Progenitor cell of endocrine pancreas (in vitro differentiated cells): ENCODE data around the gene SSH2. TPM values are rescaled to one million over a fixed set of nuclear protein-coding genes. Genes with fewer than 3 reads are reported as not detected.
A peak's percentile ranks its signal among the peaks of the same experiment; 100 is the strongest.

Experiments
- DNase-seq: peaks from one replicate; pipeline ENCODE4 v3.0.0; 2021; ENCODE audit warnings: low spot score; ENCODE audit not compliant: unreplicated experiment
- H3K27ac Mint-ChIP-seq: 2 replicates; pipeline ENCODE4 v1.8.0; 2021; ENCODE audit warnings: mild to moderate bottlenecking, moderate library complexity, mixed read lengths
- H3K27me3 Mint-ChIP-seq: 2 replicates; pipeline ENCODE4 v1.8.0; 2021; ENCODE audit warnings: mixed read lengths
- H3K36me3 Mint-ChIP-seq: 2 replicates; pipeline ENCODE4 v1.8.0; 2022; ENCODE audit warnings: mixed read lengths; ENCODE audit not compliant: insufficient read depth
- H3K4me1 Mint-ChIP-seq: 2 replicates; pipeline ENCODE4 v1.8.0; 2021; ENCODE audit warnings: low read depth, mixed read lengths
- H3K4me3 Mint-ChIP-seq: 2 replicates; pipeline ENCODE4 v1.8.0; 2021; ENCODE audit warnings: low read depth, mild to moderate bottlenecking, moderate library complexity, mixed read lengths
- H3K9me3 Mint-ChIP-seq: 2 replicates; pipeline ENCODE4 v1.8.0; 2021; ENCODE audit warnings: low read depth, mixed read lengths
- total RNA-seq: library from RNA; stranded (reverse); gene quantifications from 2 replicates; pipeline ENCODE4 v1.2.1, GENCODE V29; 2021
- TF ChIP-seq, protein P1 (sequence below): fragments of 200-600 bp; sonication (generic); IDR thresholded peaks from one replicate; pipeline ENCODE4 v1.5.0; 2021; ENCODE audit warnings: antibody characterized with exemption, mild to moderate bottlenecking; ENCODE audit not compliant: unreplicated experiment

The SSH2 gene
- total RNA-seq, 1 donor from 2014 or later: 20.7 TPM

DNA sequence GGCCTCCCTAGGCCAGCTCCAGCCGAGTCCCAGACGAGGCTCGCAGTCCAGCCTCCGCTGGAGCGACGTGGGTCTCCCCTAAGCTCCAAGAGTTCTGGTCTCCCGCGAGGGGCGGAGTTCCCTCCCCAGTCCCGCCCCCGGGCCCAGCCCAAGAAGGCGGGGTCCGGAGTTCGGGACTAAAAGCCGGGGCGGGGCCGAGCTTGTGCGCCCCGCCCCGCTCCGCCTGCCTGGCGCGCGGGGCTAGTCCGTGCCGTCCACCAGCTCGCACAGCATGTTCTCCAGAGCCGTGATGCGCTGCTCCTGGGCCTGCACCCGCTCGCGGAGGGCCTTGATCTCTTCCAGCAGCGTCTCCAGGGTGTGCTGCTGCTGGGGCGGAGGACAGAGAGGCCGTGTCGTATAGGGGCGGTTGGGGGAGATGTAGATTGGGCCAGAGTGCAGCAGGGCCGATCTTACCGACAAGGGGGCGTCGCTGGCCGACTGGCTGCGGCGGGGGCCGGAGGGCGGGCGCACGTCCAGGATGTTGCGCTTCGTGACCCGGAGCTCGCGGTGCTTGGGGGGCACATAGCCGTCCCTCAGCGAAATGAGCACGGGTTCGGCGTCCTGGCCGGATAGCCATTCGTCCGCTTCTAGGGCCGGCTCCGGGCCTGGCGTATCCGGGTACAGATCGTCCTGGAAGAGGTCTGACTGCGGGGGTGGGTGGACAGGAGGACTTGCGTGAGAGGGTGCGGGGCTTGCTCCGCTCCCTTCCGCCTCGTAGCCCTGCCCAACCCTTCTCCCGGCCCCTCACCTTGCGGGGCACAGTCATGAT lies 314.3 kb downstream of the SSH2 start:
- no peaks in the 10 kb centered on the region for H3K36me3 Mint-ChIP-seq
- peak overlapping the region; percentile 41 for H3K27ac Mint-ChIP-seq
- no peak for DNase-seq
- H3K27me3 Mint-ChIP-seq: peaks cover 70% of the 10 kb centered on the region
- TF ChIP-seq, protein P1, sequence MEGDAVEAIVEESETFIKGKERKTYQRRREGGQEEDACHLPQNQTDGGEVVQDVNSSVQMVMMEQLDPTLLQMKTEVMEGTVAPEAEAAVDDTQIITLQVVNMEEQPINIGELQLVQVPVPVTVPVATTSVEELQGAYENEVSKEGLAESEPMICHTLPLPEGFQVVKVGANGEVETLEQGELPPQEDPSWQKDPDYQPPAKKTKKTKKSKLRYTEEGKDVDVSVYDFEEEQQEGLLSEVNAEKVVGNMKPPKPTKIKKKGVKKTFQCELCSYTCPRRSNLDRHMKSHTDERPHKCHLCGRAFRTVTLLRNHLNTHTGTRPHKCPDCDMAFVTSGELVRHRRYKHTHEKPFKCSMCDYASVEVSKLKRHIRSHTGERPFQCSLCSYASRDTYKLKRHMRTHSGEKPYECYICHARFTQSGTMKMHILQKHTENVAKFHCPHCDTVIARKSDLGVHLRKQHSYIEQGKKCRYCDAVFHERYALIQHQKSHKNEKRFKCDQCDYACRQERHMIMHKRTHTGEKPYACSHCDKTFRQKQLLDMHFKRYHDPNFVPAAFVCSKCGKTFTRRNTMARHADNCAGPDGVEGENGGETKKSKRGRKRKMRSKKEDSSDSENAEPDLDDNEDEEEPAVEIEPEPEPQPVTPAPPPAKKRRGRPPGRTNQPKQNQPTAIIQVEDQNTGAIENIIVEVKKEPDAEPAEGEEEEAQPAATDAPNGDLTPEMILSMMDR: no peak
- peak overlapping the region; percentile 65 for H3K4me3 Mint-ChIP-seq
- peaks cover 5% of the 10 kb centered on the region for H3K4me1 Mint-ChIP-seq
- H3K9me3 Mint-ChIP-seq: no peaks in the 10 kb centered on the region

DNA sequence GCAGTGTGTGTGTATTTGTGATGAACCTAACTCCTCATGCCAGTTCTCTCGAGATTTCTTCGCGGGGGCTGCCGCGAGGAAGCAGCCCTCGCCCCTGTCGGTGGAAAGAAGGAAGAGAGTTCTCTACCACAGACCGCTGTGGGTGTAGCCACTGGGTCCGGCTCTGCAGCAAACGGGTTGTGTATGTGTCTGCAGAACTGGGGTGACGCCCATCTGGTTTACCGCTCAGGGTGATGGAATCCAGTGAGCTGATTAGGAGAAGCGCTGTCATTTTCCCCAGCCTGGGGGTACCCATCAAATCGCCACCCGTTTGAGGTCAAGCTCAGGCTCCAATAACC lies 315.0 kb downstream of the SSH2 start:
- H3K9me3 Mint-ChIP-seq: no peaks in the 10 kb centered on the region
- TF ChIP-seq, protein P1: no peak
- peaks cover 66% of the 10 kb centered on the region for H3K27me3 Mint-ChIP-seq
- H3K27ac Mint-ChIP-seq: no peak overlapping the region
- H3K36me3 Mint-ChIP-seq: no peaks in the 10 kb centered on the region
- peak overlapping the region; percentile 7 for H3K4me3 Mint-ChIP-seq
- H3K4me1 Mint-ChIP-seq: peaks cover 5% of the 10 kb centered on the region
- DNase-seq: no peak

DNA sequence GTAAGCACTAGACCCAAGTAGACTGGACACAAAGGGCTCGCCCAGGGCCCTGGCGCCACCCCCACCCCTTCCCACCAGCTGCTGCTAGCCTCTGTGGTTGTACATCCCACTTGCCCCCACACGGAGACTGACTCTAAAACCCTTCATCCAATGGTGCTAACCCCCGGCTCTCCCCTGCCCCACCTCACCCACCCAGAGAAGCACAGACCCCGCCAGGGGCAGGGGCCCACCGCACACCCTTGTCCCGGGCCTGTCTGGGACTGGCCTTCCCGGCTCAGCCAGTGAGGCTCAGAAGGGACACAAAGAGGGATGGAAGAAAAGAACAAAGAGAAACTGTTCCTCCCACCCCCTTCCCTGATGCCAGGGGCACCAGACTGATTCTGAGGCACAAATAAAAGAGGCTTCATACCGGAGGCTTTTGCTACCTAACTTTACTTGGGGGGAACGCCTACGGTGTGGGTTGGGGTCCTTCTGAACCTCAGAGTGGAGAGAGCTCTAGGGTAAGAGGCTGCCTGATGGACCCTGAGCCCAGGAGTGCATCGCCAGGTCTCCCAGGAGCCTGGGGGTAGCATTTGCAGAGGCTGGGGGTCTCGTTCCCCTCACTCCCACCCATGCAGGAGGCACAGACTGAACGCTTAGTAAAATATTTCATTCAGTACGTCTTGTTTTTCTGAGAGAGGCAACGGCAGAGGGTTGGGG lies 315.5 kb downstream of the SSH2 start:
- Mint-ChIP-seq H3K36me3 (no peaks in the 10 kb centered on the region), H3K9me3 (no peaks in the 10 kb centered on the region), H3K27ac (no peak overlapping the region), H3K4me1 (peaks cover 5% of the 10 kb centered on the region), H3K27me3 (peaks cover 62% of the 10 kb centered on the region), H3K4me3 (peak overlapping the region; percentile 7)
- TF ChIP-seq, protein P1: no peak
- no peak for DNase-seq

DNA sequence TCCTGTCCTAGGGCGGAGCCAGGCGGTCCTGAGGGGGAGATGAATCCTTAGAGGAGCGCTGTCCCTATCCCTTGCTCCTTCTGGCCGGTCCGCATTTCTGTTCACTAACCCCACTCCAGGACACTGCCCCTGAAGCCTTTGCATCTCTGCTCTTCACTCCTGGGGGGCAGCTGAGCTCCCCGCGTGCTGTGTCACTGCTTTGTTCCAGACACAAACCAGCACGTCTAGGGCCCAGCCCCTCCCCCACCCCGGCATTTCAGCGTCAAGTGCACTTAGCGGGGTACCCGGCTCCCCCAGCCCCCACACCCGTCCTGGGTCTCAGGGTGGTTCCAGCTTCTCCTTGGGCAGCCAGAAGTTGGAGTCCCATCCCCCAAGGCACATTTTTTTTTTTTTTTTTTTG lies 316.2 kb downstream of the SSH2 start:
- no peak for DNase-seq
- Mint-ChIP-seq H3K27ac (no peak overlapping the region), H3K4me3 (peak overlapping the region; percentile 16)

DNA sequence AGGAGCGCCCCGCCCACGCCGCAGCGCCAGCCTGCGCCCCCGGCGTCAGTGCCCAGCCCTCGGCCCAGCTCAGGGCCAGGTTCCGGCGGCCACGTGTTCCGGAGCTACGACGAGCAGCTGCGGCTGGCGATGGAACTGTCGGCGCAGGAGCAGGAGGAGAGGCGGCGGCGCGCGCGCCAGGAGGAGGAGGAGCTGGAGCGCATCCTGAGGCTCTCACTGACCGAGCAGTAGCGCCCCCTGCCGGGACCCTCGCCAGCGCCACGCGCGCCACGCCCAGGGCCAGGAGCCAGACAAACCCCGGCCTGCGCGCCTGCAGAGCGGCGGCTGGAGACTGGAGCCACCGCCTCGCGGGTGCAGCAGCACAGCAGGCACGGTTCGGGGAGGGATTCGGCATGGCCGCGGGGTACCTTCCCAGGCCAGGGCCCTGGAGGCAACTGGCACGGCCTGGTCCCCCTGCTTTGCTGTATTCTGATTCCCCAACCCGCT lies 316.6 kb downstream of the SSH2 start:
- Mint-ChIP-seq H3K4me3 (no peak overlapping the region), H3K4me1 (peaks cover 5% of the 10 kb centered on the region)

More for the DNA sequence above, 316.2 kb downstream of the SSH2 start:
- Mint-ChIP-seq H3K27me3 (peaks cover 58% of the 10 kb centered on the region), H3K4me1 (peaks cover 5% of the 10 kb centered on the region), H3K36me3 (no peaks in the 10 kb centered on the region), H3K9me3 (no peaks in the 10 kb centered on the region)
- TF ChIP-seq, protein P1: no peak

More for the DNA sequence above, 316.6 kb downstream of the SSH2 start:
- H3K27me3 Mint-ChIP-seq: peaks cover 53% of the 10 kb centered on the region
- H3K9me3 Mint-ChIP-seq: no peaks in the 10 kb centered on the region
- TF ChIP-seq, protein P1: peak; percentile 82
- peak; percentile 88 for DNase-seq
- H3K27ac Mint-ChIP-seq: no peak overlapping the region
- no peaks in the 10 kb centered on the region for H3K36me3 Mint-ChIP-seq
